ENCODE results near the gene PC. TPM values are rescaled to one million over a fixed set of nuclear protein-coding genes. Genes with fewer than 3 reads are reported as not detected.

Gene PC
- polyA plus RNA-seq, 2 of the 4 experiments (the other 2 are of a cell fraction): 14.2 to 45.9 TPM

GRCh38 chr11:66910669-66911068, 47.5 kb downstream of the PC start (continued):
- no peak for TF ChIP-seq PHF8 (IDR thresholded peaks at IDR 0.05; ENCODE audit: borderline replicate concordance, low read depth)
- no peak for TF ChIP-seq SMC3 (IDR thresholded peaks at IDR 0.05)
- no peak for TF ChIP-seq KDM1A (IDR thresholded peaks at IDR 0.05; ENCODE audit: low read depth)
- no peak for TF ChIP-seq ZC3H11A (IDR thresholded peaks at IDR 0.05)
- TF ChIP-seq ATOH8 (CRISPR knock-in tag; IDR thresholded peaks at IDR 0.05; ENCODE audit: low read depth): no peak
- TF ChIP-seq CBX8 (IDR thresholded peaks at IDR 0.05): no peak
- no peak for TF ChIP-seq RAD21 (conservative IDR thresholded peaks at IDR 0.05 in 1 of 2, IDR thresholded peaks at IDR 0.05 in 1 of 2)

GRCh38 chr11:66910016-66910415, 48.2 kb downstream of the PC start:
- WGBS (ENCODE audit: missing lambda C conversion rate): 88% methylated on average over 10 of the region's 10 CpGs
- Histone ChIP-seq H3K27ac (no peak overlapping the region), H3K9me3 (no peaks in the 10 kb centered on the region), H3K4me3 (no peak overlapping the region), H3K4me1 (peaks cover 20% of the 10 kb centered on the region), H3K4me2 (no peak overlapping the region)
- CTCF ChIA-PET: interaction anchor here (0.6 to 2.0 kb wide), 3 partner anchors 27 to 49 kb away, joined by 3 to 8 read pairs (median 4); no protein-coding TSS in a partner anchor
- POLR2A ChIA-PET: no interaction called here
- TF ChIP-seq NFE2L2 (conservative IDR thresholded peaks at IDR 0.05; ENCODE audit: low read length) (no peak), ZC3H11A (IDR thresholded peaks at IDR 0.05) (no peak), POLR2AphosphoS2 (conservative IDR thresholded peaks at IDR 0.05; ENCODE audit: low read length) (no peak), RNF2 (IDR thresholded peaks at IDR 0.05; ENCODE audit: borderline replicate concordance, low read depth) (no peak), GATA3 (IDR thresholded peaks at IDR 0.05; ENCODE audit: borderline replicate concordance) (no peak), BHLHE40 (IDR thresholded peaks at IDR 0.05; ENCODE audit: low read depth, low read length) (no peak), HDAC2 (IDR thresholded peaks at IDR 0.05) (no peak), JUNB (IDR thresholded peaks at IDR 0.05) (no peak), CTCF (IDR thresholded peaks at IDR 0.05) (no peak), KDM5A (IDR thresholded peaks at IDR 0.05) (no peak), BCL3 (IDR thresholded peaks at IDR 0.05) (no peak), RARB (CRISPR knock-in tag; IDR thresholded peaks at IDR 0.05) (no peak), CHD4 (IDR thresholded peaks at IDR 0.05; ENCODE audit: borderline replicate concordance) (no peak), EP300 (IDR thresholded peaks at IDR 0.05) (no peak), HES2 (IDR thresholded peaks at IDR 0.05) (no peak), TFCP2L1 (CRISPR knock-in tag; IDR thresholded peaks at IDR 0.05) (no peak), MAZ (IDR thresholded peaks at IDR 0.05; ENCODE audit: borderline replicate concordance, low read depth, low read length) (no peak)
- no peak for DNase-seq (ENCODE audit: low read depth in 1 of 2, low spot score in 1 of 2)
- FAIRE-seq: no peak
- ATAC-seq: no peak

GRCh38 chr11:66909181-66909580, 49.0 kb downstream of the PC start:
- peak overlapping the region in 1 of 2 experiments; percentile 83; a peak in 1 of 6 replicates for H3K27ac ChIP-seq
- FAIRE-seq (no peak), DNase-seq (ENCODE audit: low read depth in 1 of 2, low spot score in 1 of 2) (no peak), ATAC-seq (no peak)
- ChIA-PET CTCF (interaction anchor here (0.8 to 2.9 kb wide), 4 partner anchors 8 to 145 kb away, joined by 3 to 12 read pairs (median 6); no protein-coding TSS in a partner anchor), POLR2A (no interaction called here)
- H3K4me1 ChIP-seq: peaks cover 29% of the 10 kb centered on the region
- no peak overlapping the region for H3K4me2 ChIP-seq
- 93% methylated on average over 8 of the region's 8 CpGs for WGBS (ENCODE audit: missing lambda C conversion rate)
- TF ChIP-seq JUN (IDR thresholded peaks at IDR 0.05): no peak
- TF ChIP-seq E2F6 (IDR thresholded peaks at IDR 0.05; ENCODE audit: borderline replicate concordance, low read depth): no peak
- no peak for TF ChIP-seq RAD21 (conservative IDR thresholded peaks at IDR 0.05 in 1 of 2, IDR thresholded peaks at IDR 0.05 in 1 of 2)
- TF ChIP-seq USF2 (IDR thresholded peaks at IDR 0.05): no peak
- TF ChIP-seq SMC3 (IDR thresholded peaks at IDR 0.05): no peak
- TF ChIP-seq RNF2 (IDR thresholded peaks at IDR 0.05; ENCODE audit: borderline replicate concordance, low read depth): no peak
- no peak overlapping the region for H3K4me3 ChIP-seq
- no peaks in the 10 kb centered on the region for H3K9me3 ChIP-seq
